GM21381 (cell line): ENCODE results near the gene REX1BD.
"Not testable (repeated sequence)": the region's sequence is repeated elsewhere in the genome, so short reads cannot be mapped to it uniquely, and the experiment has no call there.

Experiments used
- ATAC-seq: cut with Tn5 transposase; IDR thresholded peaks from one replicate; pipeline ENCODE4 v1.9.1; 2021; ENCODE audit warnings: mild to moderate bottlenecking, moderate library complexity; ENCODE audit not compliant: unreplicated experiment

The REX1BD gene

GRCh38 chr19:18576383-18576782 is 12.2 kb upstream of the REX1BD start:
- ATAC-seq: no peak

- no peak for ATAC-seq
Observed at GRCh38 chr19:18577365-18577914, 11.2 kb upstream of the REX1BD start.

GRCh38 chr19:18580311-18580710 is 8.3 kb upstream of the REX1BD start:
- no peak for ATAC-seq

- no peak for ATAC-seq
Observed at GRCh38 chr19:18586306-18586705, 2.3 kb upstream of the REX1BD start.

- no peak for ATAC-seq
Observed at GRCh38 chr19:18587561-18587960, 1.0 kb upstream of the REX1BD start.

GRCh38 chr19:18587962-18588610 is 512 bp upstream of the REX1BD start:
- ATAC-seq: peak; percentile 9

GRCh38 chr19:18589380-18590272 is 1.0 kb downstream of the REX1BD start:
- peak; percentile 13 for ATAC-seq

- no peak for ATAC-seq
Observed at GRCh38 chr19:18590273-18591272, 2.0 kb downstream of the REX1BD start.

GRCh38 chr19:18591735-18592385 is 3.3 kb downstream of the REX1BD start:
- ATAC-seq: no peak

GRCh38 chr19:18592732-18593131 is 4.1 kb downstream of the REX1BD start:
- not testable (repeated sequence) for ATAC-seq

GRCh38 chr19:18593367-18594095 is 4.9 kb downstream of the REX1BD start:
- ATAC-seq: no peak

GRCh38 chr19:18594096-18594823 is 5.7 kb downstream of the REX1BD start:
- no peak for ATAC-seq

GRCh38 chr19:18594824-18595373 is 6.3 kb downstream of the REX1BD start:
- ATAC-seq: no peak

GRCh38 chr19:18595475-18595874 is 6.9 kb downstream of the REX1BD start:
- no peak for ATAC-seq

- no peak for ATAC-seq
Observed at GRCh38 chr19:18596752-18597157, 8.2 kb downstream of the REX1BD start.

GRCh38 chr19:18597809-18598660 is 9.4 kb downstream of the REX1BD start:
- ATAC-seq: no peak

- no peak for ATAC-seq
Observed at GRCh38 chr19:18599485-18599884, 10.9 kb downstream of the REX1BD start.
